ENCODE results near the gene CFAP46.

Gene CFAP46

GRCh38 chr10:132849546-132850031 lies 92.8 kb downstream of the CFAP46 start:
- ATAC-seq, result no peak

GRCh38 chr10:132848951-132849545 lies 93.3 kb downstream of the CFAP46 start:
- no peak for ATAC-seq
- TF ChIP-seq RARB (CRISPR knock-in tag; IDR thresholded peaks at IDR 0.05) (no peak), TOX (CRISPR knock-in tag; IDR thresholded peaks at IDR 0.05; ENCODE audit: borderline replicate concordance) (no peak), ISL1 (CRISPR knock-in tag; IDR thresholded peaks at IDR 0.05) (no peak), ZNF565 (CRISPR knock-in tag; conservative IDR thresholded peaks at IDR 0.05; ENCODE audit: low read depth) (no peak), SNAI2 (CRISPR knock-in tag; IDR thresholded peaks at IDR 0.05) (no peak), POU6F1 (CRISPR knock-in tag; IDR thresholded peaks at IDR 0.05; ENCODE audit: borderline replicate concordance, low read depth) (no peak), CSDC2 (CRISPR knock-in tag; IDR thresholded peaks at IDR 0.05) (no peak), CSRNP3 (CRISPR knock-in tag; IDR thresholded peaks at IDR 0.05) (no peak), PPARA (CRISPR knock-in tag; IDR thresholded peaks at IDR 0.05; ENCODE audit: borderline replicate concordance) (no peak), ZFP30 (CRISPR knock-in tag; IDR thresholded peaks at IDR 0.05) (no peak), ARNTL (CRISPR knock-in tag; IDR thresholded peaks at IDR 0.05; ENCODE audit: borderline replicate concordance, low read depth) (no peak), ESRRG (CRISPR knock-in tag; IDR thresholded peaks at IDR 0.05) (no peak), GLIS3 (CRISPR knock-in tag; IDR thresholded peaks at IDR 0.05) (no peak)
- TF ChIP-seq, protein P1, sequence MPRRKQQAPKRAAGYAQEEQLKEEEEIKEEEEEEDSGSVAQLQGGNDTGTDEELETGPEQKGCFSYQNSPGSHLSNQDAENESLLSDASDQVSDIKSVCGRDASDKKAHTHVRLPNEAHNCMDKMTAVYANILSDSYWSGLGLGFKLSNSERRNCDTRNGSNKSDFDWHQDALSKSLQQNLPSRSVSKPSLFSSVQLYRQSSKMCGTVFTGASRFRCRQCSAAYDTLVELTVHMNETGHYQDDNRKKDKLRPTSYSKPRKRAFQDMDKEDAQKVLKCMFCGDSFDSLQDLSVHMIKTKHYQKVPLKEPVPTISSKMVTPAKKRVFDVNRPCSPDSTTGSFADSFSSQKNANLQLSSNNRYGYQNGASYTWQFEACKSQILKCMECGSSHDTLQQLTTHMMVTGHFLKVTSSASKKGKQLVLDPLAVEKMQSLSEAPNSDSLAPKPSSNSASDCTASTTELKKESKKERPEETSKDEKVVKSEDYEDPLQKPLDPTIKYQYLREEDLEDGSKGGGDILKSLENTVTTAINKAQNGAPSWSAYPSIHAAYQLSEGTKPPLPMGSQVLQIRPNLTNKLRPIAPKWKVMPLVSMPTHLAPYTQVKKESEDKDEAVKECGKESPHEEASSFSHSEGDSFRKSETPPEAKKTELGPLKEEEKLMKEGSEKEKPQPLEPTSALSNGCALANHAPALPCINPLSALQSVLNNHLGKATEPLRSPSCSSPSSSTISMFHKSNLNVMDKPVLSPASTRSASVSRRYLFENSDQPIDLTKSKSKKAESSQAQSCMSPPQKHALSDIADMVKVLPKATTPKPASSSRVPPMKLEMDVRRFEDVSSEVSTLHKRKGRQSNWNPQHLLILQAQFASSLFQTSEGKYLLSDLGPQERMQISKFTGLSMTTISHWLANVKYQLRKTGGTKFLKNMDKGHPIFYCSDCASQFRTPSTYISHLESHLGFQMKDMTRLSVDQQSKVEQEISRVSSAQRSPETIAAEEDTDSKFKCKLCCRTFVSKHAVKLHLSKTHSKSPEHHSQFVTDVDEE (CRISPR knock-in tag; IDR thresholded peaks at IDR 0.05), result no peak

More at GRCh38 chr10:132849546-132850031, 92.8 kb downstream of the CFAP46 start:
- TF ChIP-seq PPARA (CRISPR knock-in tag; IDR thresholded peaks at IDR 0.05; ENCODE audit: borderline replicate concordance) (no peak), GLIS3 (CRISPR knock-in tag; IDR thresholded peaks at IDR 0.05) (no peak), POU6F1 (CRISPR knock-in tag; IDR thresholded peaks at IDR 0.05; ENCODE audit: borderline replicate concordance, low read depth) (no peak), PATZ1 (CRISPR knock-in tag; IDR thresholded peaks at IDR 0.05; ENCODE audit: borderline replicate concordance) (no peak), CSRNP3 (CRISPR knock-in tag; IDR thresholded peaks at IDR 0.05) (no peak), CREB5 (CRISPR knock-in tag; IDR thresholded peaks at IDR 0.05; ENCODE audit: low read depth) (no peak), TCF4 (CRISPR knock-in tag; IDR thresholded peaks at IDR 0.05; ENCODE audit: borderline replicate concordance) (no peak), ZNF8 (CRISPR knock-in tag; IDR thresholded peaks at IDR 0.05) (no peak), OSR1 (CRISPR knock-in tag; IDR thresholded peaks at IDR 0.05) (no peak), ZC3H10 (CRISPR knock-in tag; IDR thresholded peaks at IDR 0.05) (no peak), CSDC2 (CRISPR knock-in tag; IDR thresholded peaks at IDR 0.05) (no peak), SNAI2 (CRISPR knock-in tag; IDR thresholded peaks at IDR 0.05) (no peak), ZFP30 (CRISPR knock-in tag; IDR thresholded peaks at IDR 0.05) (no peak)

Measured in SK-N-SH treated with all-trans-retinoic acid at 6 μM for 48 hours (cell line).